Measurements from ENCODE around the gene RBM15.
A peak's percentile ranks its signal among the peaks of the same experiment; 100 is the strongest.

Gene RBM15

DNA sequence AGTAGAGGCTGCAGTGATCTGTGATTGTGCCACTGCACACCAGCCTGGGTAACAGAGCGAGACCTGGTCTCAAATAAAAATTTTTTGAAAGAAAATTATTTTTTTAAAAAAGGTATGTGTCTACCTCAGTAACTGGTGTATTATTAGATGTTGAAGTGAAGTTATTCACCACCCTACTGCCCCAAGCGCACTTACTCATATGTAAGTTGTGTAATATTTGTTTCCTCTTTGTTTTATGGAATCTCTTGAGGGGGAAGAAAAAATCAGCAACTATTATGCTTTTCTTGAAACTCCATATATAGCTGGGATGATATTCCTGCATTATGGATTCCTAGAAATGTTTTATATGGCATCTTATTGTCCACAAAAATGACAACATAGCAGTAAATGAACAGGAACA is 21.3 kb downstream of the RBM15 start:
- no peak for DNase-seq

DNA sequence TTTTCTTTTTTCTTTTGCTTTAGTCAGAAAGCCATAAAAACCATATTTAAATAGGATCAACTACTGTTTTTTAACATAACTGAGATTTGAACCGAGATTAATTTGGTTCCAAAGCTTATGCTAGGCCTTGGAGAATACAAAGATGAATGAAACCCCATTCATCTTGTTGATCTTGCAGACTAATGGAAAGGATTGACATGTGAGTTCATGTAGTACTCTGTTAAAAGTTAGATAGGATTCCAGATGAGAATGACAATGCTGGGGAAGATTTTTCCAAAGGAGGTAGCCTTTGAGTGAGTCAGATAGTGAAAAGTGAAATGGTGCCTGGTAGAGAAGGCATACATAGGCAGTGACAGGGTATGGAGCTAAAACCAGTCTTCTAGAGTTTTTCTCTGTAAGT is 22.7 kb downstream of the RBM15 start:
- no peak for DNase-seq

DNA sequence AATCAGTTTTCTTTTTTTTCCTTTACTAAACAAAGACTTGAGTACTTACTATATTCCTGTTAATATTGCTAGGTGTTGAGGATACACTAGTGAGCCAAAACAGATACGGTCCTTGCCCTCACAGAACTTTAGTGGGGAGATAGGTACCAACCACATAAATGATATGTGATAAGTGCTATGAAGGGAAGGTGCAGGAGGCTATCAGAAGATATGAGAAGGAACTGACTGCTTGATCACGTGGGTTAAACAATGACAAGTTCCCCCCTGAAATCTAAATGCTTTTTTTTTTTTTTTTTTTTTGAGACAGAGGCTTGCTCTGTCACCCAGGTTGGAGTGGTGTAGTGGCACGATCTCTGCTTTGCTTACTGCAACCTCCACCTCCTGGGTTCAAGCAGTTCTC is 25.0 kb downstream of the RBM15 start:
- no peak for DNase-seq

DNA sequence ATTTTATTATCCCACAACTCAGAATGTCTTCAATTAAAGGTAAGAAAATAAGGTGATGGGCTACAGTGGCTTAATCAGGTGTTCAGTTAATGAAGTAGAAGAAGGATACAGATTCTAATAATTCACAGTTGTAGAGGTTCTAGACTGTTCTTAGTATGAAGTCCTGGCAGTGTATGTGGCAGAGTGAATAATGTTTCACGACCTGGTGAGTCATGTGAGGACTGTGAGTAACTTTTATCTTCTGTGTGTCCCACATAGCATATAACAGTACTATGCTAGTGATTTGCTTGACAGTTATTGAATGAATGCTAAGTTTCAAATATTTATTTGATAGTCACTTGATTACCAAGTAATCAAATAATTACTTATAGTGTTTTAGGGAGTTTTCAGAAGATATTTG is 31.6 kb downstream of the RBM15 start:
- DNase-seq, result peak; percentile 49

DNA sequence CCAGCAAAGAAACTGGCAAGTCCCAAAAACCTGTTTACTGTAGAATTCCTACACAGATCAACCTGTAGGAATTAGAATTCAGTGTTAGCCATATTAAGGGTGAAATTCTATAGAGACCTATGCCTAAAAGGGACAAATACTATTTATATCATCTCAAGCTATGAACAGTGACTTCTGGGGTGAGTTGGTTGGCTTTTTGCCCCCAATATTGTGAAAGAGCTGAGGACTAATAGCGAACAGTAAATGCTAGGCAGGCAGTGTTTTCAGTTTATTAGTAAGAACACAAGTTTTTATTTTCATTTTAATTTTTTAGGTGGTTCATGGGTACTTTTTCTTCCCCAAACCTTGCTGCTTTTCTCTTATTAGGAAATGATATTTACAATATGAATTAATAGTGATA is 36.3 kb downstream of the RBM15 start:
- no peak for DNase-seq

DNA sequence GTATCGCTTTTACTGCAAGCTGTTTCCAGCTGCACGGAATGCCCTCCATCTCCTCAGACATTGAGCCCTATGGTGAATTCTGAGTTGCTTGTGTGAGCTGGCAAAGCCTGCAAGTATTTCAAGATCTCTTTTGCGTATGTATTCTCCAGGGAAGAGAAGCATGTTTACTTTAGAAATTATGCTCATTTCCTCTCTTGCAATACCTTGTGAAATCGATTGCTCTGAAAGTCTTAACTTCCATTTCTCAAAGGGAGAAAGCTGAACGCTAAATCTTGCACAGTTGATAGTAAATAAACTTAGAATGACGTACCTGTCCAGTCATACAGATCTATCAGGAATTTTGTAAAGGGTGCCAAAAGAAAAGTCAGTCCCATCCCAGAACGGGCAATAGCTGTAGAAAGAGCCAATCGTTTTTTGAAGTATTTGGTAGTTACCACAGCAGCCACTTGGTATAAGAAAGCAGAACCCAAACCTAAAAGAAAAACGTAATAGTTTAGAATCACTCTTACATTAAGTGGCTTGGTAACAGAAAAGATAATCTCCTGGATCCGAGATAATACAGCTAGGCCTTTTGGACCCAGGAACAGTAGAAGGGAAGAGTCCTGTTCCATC is 41.6 kb downstream of the RBM15 start:
- no peak for DNase-seq

DNA sequence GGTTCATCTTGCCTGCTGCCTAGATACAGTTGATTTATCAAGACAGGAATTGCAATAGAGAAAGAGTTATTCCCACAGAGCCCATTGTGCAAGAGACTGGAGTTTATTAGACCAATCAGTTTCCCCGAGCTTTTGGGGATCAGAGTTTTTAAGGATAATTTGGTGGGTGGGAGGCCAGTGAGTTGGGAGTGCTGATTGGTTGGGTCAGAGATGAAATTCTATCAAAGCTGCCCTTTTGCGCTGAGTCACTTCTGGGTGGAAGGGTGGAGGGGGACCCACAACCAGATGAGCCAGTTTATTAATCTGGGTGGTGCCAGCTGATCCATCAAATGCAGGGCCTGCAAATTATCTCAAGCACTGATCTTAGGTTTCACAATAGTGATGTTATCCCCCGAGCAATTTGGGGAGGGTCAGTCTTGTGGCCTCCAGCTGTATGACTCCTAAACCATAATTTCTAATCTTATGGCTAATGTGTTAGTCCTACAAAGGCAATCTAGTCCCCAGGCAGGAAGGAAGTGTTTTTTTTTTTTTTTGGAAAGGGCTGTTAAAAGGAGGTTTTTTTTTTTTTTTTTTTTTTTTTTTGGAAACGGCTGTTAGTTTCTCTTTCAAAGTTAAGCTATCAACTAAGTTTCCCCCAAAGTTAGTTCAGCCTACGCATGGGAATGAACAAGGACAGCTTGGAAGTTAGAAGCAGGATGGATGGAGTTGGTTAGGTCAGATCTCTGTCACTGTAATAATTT is 44.2 kb downstream of the RBM15 start:
- DNase-seq, result no peak

DNA sequence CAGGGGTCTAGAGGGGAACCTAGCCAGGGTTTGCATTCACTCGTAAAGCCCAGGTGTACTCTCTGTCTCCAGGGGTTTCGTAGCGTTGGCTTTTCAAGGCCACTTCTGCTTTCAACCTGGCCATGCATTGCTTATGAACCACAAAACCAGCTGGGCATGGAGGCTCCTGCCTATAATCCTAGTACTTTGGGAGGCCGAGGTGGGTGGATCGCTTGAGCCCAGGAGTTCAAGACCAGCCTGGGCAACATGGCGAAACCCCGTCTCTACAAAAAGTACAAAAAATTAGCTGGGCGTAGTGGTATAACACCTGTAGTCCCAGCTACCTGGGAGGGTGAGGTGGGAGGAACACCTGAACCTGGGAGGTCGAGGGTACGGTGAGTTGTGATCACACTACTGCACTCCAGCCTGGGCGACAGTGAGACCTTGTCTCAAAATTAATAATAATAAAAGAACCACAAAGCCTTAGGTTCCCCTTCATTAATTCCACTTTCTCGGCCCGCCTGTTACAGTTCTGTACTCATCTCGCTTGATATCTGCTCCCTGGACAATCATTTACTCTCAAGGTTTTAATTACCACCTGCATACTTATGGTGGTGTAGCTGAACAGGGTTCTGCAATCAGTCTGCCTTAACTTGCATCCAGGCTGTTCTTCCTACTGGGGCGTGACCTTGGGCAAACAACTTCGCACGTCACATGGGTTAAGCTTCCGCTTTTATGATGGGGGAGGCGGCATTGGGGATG is 45.6 kb downstream of the RBM15 start:
- DNase-seq, result no peak

DNA sequence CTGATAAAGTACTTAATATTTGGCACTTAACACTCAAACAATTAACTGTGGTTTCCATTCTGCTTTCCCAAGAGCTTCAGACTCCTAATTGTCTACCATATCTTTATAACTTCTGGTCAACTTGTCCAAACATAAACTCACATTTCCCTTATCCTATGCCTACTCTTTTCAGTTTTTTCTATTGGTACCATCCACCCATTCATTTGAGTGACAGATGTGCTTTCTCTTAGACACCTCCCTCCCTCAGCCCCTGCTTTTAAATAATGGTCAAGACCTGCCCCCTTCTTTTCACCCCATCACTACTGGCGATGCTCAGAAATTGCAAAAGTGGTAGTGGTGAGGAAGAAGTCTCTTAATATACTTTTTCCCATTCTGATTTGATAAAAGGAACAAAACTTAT is 46.2 kb downstream of the RBM15 start:
- no peak for DNase-seq

DNA sequence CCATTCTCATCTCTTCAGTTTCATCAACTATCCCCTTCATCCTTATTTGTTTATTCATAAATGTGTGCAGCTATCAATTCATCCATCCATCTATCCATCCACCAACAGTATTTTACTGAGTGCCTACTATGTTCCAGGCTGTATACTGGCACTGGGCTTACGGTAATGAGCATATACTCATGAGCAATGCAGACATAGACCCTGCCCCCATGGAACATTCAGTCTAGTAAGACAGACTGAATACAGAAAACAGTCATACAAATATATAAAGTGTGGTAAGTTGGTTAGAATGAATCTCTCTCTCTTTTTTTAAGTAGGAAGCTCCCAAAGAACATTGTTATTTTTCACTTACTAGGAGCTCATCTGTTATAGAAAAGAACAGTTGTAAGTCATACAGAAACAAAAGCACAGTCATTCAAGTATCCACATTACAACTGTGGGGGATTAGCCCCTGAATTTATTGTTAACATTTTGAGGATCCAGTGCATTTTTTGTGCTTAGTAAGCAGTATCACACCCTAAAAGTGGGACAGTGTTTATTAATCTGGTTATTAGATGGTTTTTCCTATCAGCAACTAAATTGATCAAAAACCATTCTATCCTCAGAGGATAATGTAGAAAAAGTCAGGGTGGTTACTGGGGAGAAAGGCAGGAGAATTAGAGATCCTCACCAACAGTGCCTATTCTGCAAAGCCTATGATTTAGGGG is 48.0 kb downstream of the RBM15 start:
- DNase-seq, result peak; percentile 45

DNA sequence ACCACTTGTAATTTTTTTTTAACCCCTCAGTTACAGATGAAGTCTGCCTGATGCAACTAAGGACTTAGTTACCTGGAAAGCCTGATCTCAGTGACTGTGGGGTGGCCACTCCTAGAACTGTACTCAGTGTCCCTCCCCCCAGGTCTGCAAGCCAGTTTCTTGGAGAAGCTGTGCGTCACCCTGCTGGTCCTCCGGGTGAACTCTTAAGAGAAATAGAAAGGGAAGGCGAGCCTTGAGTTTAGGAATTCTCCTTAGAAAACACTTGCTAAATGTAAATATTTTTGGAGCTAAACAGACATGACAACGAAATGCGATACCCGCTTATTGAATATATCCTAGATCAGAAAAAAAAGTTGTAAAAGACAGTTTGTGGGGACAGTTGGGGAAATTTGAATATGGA is 50.9 kb downstream of the RBM15 start:
- no peak for DNase-seq

DNA sequence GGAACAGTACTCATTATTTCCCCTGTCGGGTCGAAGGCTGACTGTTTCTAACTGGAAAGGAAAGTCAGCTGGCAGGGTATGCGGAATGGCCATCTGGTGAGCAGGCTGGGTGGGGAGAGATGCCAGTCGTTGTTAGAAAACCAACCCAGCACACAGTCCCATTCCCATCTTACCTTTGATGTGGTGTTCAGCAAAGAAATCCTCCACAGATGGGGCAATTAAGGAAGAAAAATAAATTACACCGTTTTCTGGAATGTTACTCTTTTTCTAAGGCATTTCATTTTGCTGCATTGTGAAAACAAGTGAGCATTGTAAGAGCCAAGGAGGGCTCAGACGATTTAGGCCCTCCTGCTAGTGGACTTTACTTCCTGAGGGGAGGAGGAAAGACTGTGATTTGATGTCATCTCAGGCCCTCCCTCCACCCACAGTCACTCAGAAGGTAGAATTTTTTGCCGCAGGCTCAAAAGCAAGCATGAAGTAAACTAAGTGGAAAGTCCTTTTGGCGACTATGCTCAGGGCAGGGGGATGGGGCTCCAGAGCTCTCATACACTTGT is 51.6 kb downstream of the RBM15 start, which contains the start of gene SLC16A4:
SLC16A4 (minus strand) TSS at position 335 of the 554 bp plus-strand sequence. CDS start 1,703 bp downstream, outside the sequence.
- DNase-seq, result no peak

DNA sequence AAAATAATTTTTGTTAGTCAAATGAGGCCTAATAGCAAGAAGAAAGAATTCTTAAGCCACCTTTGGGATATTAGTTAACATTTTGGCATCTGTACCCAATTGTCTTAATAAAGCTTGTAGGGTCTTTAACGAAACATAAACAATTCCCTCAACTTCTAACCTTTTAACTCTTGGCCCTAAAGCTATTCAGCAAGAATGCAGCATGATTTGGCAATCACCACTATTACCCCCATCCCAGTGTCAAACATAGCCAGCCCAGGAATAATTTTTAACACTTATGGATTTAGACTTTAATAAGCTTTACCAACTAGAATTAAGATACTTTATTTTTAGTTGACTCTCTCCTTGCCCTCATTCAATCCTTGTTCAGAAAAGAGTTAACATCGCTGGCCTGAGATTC is 54.1 kb downstream of the RBM15 start:
- no peak for DNase-seq

DNA sequence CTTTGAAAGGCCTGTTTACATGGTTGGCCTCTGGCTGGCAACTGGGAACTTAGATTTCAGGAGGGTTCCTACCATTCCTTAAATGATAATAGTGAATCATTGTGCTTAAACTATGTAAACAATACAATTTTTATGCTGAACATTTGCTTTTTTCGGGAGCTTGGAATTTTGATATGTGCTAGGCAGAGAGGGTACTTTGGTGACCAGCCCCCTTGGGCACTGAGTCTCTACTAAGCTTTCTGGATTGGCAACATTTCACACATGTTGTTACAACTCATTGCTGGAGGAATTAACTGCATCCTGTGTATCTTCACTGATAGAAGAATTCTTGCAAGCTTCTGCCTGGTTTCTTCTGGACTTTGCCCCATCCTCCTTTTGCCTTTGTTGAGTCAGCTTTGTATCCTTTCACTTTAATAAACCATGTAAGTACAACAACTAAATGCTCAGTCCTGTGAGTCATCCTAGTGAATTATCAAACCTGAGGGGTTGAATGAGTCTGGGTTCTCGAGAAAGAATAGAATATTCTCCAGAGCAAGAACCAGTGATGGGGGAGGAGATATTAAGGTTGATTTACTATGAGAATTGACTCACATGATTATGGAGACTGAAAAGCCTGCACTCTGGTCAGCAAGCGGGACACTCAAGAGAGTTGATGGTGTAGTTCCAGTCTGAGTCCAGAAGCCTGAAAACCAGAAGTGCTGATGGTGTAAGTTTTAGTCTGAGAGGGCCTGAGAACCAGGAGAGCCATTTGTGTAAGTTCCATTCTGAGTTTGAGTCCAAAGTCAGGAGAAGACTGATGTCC is 54.7 kb downstream of the RBM15 start:
- DNase-seq, result no peak

DNA sequence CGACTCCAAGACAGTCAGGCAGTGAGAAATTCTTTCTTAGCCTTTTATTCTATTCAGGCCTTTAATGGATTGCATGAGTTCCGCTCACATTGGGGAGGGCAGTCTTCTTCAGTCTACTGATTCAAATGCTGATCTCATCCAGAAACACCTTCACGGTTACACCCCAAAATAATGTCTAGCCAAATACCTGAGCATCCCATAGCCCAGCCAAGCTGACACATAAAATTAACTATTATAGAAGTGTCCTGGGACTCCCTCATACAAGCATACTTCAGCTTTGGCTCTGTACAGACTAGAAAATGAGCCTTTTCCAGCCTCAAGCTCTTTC is 55.3 kb downstream of the RBM15 start:
- no peak for DNase-seq

Data from activated CD4-positive, alpha-beta T cell treated with anti-CD3 and anti-CD28 coated beads, Interleukin-2, Interleukin-6, amounts not matched to agents 100 ng/mL and 50 ng/mL, durations not matched to agents 16 hours and 8 hours (primary cell).